ENCODE data around the gene CLDN22. TPM values are rescaled to one million over a fixed set of nuclear protein-coding genes. Genes with fewer than 3 reads are reported as not detected.

Gene CLDN22
- total and polyA plus RNA-seq, 2 of the 8 experiments (the other 6 are each of a cell fraction or from before 2014, with no cell fraction given): not detected

DNA sequence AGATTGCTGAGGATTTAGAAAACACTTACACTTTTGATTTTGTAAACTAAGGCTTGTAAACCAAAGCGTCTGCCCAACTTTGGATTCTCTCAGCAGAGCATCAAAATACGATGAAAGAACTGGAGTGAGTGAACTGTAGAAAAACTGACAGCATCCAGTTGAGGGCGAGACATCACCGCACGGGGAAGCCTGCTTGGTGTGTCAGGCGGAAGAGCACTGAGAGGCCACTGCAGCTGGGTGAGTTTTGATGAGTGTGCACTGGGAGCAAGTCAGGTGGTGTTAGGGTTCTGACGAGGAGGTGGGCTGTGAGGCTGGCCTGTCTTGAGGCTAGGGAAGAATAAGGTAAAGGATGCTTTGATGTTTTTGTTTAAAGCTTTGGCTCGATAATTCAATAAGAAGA is 49.0 kb upstream of the CLDN22 start:
- H2AFZ ChIP-seq (ENCODE audit: low read length): no peak overlapping the region
- no peak overlapping the region for H3K9ac ChIP-seq (replicated peaks in 1 of 4; ENCODE audit: extremely low read depth in 1 of 4, low read depth in 3 of 4, low read length in 3 of 4)
- H3K4me1 ChIP-seq (replicated peaks in 1 of 4; ENCODE audit: control insufficient read depth in 3 of 4, insufficient read depth in 4 of 4, low read length in 3 of 4): peaks cover 0 to 2% (median 0%) of the 10 kb centered on the region in 4 experiments; a peak in 1 of 7 replicates
- H4K91ac ChIP-seq (replicated peaks; ENCODE audit: insufficient read length, low read length): no peak overlapping the region
- H4K8ac ChIP-seq (ENCODE audit: extremely low read depth, insufficient read depth, low read length): no peak overlapping the region
- H3K56ac ChIP-seq (replicated peaks; ENCODE audit: insufficient read length, low read depth, low read length): no peak overlapping the region
- no peaks in the 10 kb centered on the region for H3K79me1 ChIP-seq (ENCODE audit: low read depth, low read length)
- H3K18ac ChIP-seq (ENCODE audit: extremely low read depth, low read length): no peak overlapping the region
- no peak overlapping the region for H2BK120ac ChIP-seq (replicated peaks; ENCODE audit: low read depth, low read length)
- DNase-seq (ENCODE audit: low read depth in 1 of 2, low spot score in 2 of 2) (no peak), FAIRE-seq (no peak)
- no peaks in the 10 kb centered on the region for H4K20me1 ChIP-seq (replicated peaks in 1 of 2; ENCODE audit: control insufficient read depth in 1 of 2, insufficient read depth in 2 of 2, low read length in 2 of 2)
- WGBS, 2 experiments (ENCODE audit: extremely low coverage in 1 of 2, insufficient coverage in 1 of 2, insufficient read length in 1 of 2, insufficient replicate concordance in 2 of 2, low coverage in 1 of 2, low lambda C conversion rate in 2 of 2, missing lambda C conversion rate in 1 of 2): 72% methylated on average over 8 of the region's 8 CpGs; no CpG with 5 or more reads in 1 of the 2 experiments
- POLR2A ChIA-PET (ENCODE audit: partially characterized antibody): no interaction called here
- H2BK5ac ChIP-seq (ENCODE audit: low read depth, low read length): no peak overlapping the region
- no peak overlapping the region for H3K4ac ChIP-seq (replicated peaks; ENCODE audit: insufficient read length, low read depth, low read length)
- no peak overlapping the region for H2BK20ac ChIP-seq (ENCODE audit: low read length)
- H3K23me2 ChIP-seq (ENCODE audit: low read depth, low read length): no peaks in the 10 kb centered on the region
- H3K23ac ChIP-seq (ENCODE audit: insufficient read length): no peak overlapping the region
- no peak overlapping the region for H2BK12ac ChIP-seq (ENCODE audit: low read depth, low read length)
- no peak overlapping the region for H2AK5ac ChIP-seq (ENCODE audit: low read depth, low read length)
- CTCF ChIA-PET (ENCODE audit: partially characterized antibody): interaction anchor here (1.2 to 1.9 kb wide), 2 partner anchors 22 to 35 kb away, joined by 3 read pairs; no protein-coding TSS in a partner anchor
- H3K14ac ChIP-seq (ENCODE audit: insufficient read length): no peak overlapping the region
- no peaks in the 10 kb centered on the region for H3K27me3 ChIP-seq (replicated peaks in 1 of 4; ENCODE audit: control insufficient read depth in 3 of 4, extremely low read depth in 1 of 4, insufficient read depth in 3 of 4, low read length in 3 of 4)
- no peak overlapping the region for H3K4me3 ChIP-seq (ENCODE audit: extremely low read depth in 1 of 4, insufficient read depth in 2 of 4, low read depth in 3 of 4, low read length in 4 of 4)
- no peak overlapping the region for H3K27ac ChIP-seq (ENCODE audit: low read depth, low read length)
- H4K5ac ChIP-seq (ENCODE audit: insufficient read length, low read depth, low read length): no peak overlapping the region
- peaks cover 4% of the 10 kb centered on the region in 2 experiments; a peak in 3 of 4 replicates for H3K9me3 ChIP-seq (ENCODE audit: insufficient read depth in 2 of 2, low read depth in 1 of 2, low read length in 1 of 2)
- no peak overlapping the region for H2BK15ac ChIP-seq (ENCODE audit: low read length)
- no peaks in the 10 kb centered on the region for H3K79me2 ChIP-seq (ENCODE audit: control insufficient read depth in 1 of 2, insufficient read depth in 2 of 2, low read length in 2 of 2)
- no peak overlapping the region for H3K4me2 ChIP-seq (ENCODE audit: insufficient read depth in 1 of 2, low read depth in 2 of 2, low read length in 2 of 2)
- H3K36me3 ChIP-seq (ENCODE audit: control insufficient read depth in 2 of 4, insufficient read depth in 4 of 4, low read length in 3 of 4): no peaks in the 10 kb centered on the region
- no peak for TF ChIP-seq EGR1 (IDR thresholded peaks at IDR 0.05; ENCODE audit: borderline replicate concordance, low read depth, low read length)

All from H1 (cell line).